Glutamatergic neuron (in vitro differentiated cells): ENCODE data around the gene USP9X. TPM values are rescaled to one million over a fixed set of nuclear protein-coding genes. Genes with fewer than 3 reads are reported as not detected.

Experiments used
- DNase-seq: peaks from one replicate; pipeline ENCODE4 v3.0.0; 2022
- H3K27ac Mint-ChIP-seq: one replicate; pipeline ENCODE4 v1.8.0; 2020; ENCODE audit warnings: mild to moderate bottlenecking, mixed read lengths, inconsistent platforms; ENCODE audit not compliant: unreplicated experiment
- H3K27me3 Mint-ChIP-seq: one replicate; pipeline ENCODE4 v1.8.0; 2020; ENCODE audit warnings: mild to moderate bottlenecking, moderate library complexity, mixed read lengths, inconsistent platforms; ENCODE audit not compliant: unreplicated experiment
- H3K36me3 Mint-ChIP-seq: one replicate; pipeline ENCODE4 v1.8.0; 2020; ENCODE audit warnings: mild to moderate bottlenecking, mixed read lengths, inconsistent platforms; ENCODE audit not compliant: unreplicated experiment
- H3K4me1 Mint-ChIP-seq: one replicate; pipeline ENCODE4 v1.8.0; 2020; ENCODE audit warnings: mild to moderate bottlenecking, low read depth, mixed read lengths, inconsistent platforms; ENCODE audit not compliant: unreplicated experiment
- H3K4me3 Mint-ChIP-seq: one replicate; pipeline ENCODE4 v1.8.0; 2020; ENCODE audit warnings: mild to moderate bottlenecking, mixed read lengths, inconsistent platforms; ENCODE audit not compliant: unreplicated experiment
- H3K9me3 Mint-ChIP-seq: one replicate; pipeline ENCODE4 v1.8.0; 2020; ENCODE audit warnings: mild to moderate bottlenecking, moderate library complexity, mixed read lengths, inconsistent platforms; ENCODE audit not compliant: unreplicated experiment
- CTCF ChIP-seq: fragments of 200-600 bp; sonication (generic); IDR thresholded peaks from one replicate; pipeline ENCODE4 v1.5.0; 2021; ENCODE audit not compliant: partially characterized antibody, unreplicated experiment
- total RNA-seq: library from RNA; stranded (reverse); fragmentation: NEBNext Ultra II Directional; extraction: Animal tissue kit (Norgen Biotek cat#: 25700); gene quantifications from one replicate; pipeline ENCODE4 v1.2.1, GENCODE V29; 2021; ENCODE audit not compliant: unreplicated experiment

Gene USP9X
- total RNA-seq, 1 donor from 2014 or later = 120 TPM

GRCh38 chrX:41045960-41046567 is 39.2 kb upstream of the USP9X start:
- peaks cover 2% of the 10 kb centered on the region for H3K9me3 Mint-ChIP-seq
- no peak for DNase-seq
- H3K36me3 Mint-ChIP-seq = no peaks in the 10 kb centered on the region
- H3K27me3 Mint-ChIP-seq = no peaks in the 10 kb centered on the region
- no peak overlapping the region for H3K27ac Mint-ChIP-seq
- TF ChIP-seq CTCF = no peak
- no peak overlapping the region for H3K4me3 Mint-ChIP-seq
- H3K4me1 Mint-ChIP-seq = no peaks in the 10 kb centered on the region

GRCh38 chrX:41047878-41048534 is 37.2 kb upstream of the USP9X start:
- no peak for TF ChIP-seq CTCF
- DNase-seq = no peak
- no peak overlapping the region for H3K27ac Mint-ChIP-seq
- H3K4me1 Mint-ChIP-seq = no peaks in the 10 kb centered on the region
- H3K9me3 Mint-ChIP-seq = no peaks in the 10 kb centered on the region
- H3K36me3 Mint-ChIP-seq = no peaks in the 10 kb centered on the region
- no peaks in the 10 kb centered on the region for H3K27me3 Mint-ChIP-seq
- no peak overlapping the region for H3K4me3 Mint-ChIP-seq

GRCh38 chrX:41050359-41050758 is 34.9 kb upstream of the USP9X start:
- H3K4me1 Mint-ChIP-seq = no peaks in the 10 kb centered on the region
- no peak overlapping the region for H3K4me3 Mint-ChIP-seq
- no peak for TF ChIP-seq CTCF
- no peak overlapping the region for H3K27ac Mint-ChIP-seq
- no peaks in the 10 kb centered on the region for H3K36me3 Mint-ChIP-seq
- no peak for DNase-seq
- no peaks in the 10 kb centered on the region for H3K27me3 Mint-ChIP-seq
- no peaks in the 10 kb centered on the region for H3K9me3 Mint-ChIP-seq

- no peaks in the 10 kb centered on the region for H3K9me3 Mint-ChIP-seq
Measured at GRCh38 chrX:41051288-41051687, 34.0 kb upstream of the USP9X start.

More at GRCh38 chrX:41051288-41051687, 34.0 kb upstream of the USP9X start:
- Mint-ChIP-seq H3K4me3 (no peak overlapping the region), H3K27ac (no peak overlapping the region), H3K36me3 (no peaks in the 10 kb centered on the region), H3K4me1 (no peaks in the 10 kb centered on the region), H3K27me3 (no peaks in the 10 kb centered on the region)
- DNase-seq = no peak
- no peak for TF ChIP-seq CTCF
